H9 (cell line): Measurements from ENCODE around the gene KIF26B. TPM values are rescaled to one million over a fixed set of nuclear protein-coding genes. Genes with fewer than 3 reads are reported as not detected.

Experiments
- DNase-seq: peaks from one replicate; pipeline ENCODE4 v3.0.0-alpha.2; 2017
- H2AFZ ChIP-seq: one replicate; pipeline ENCODE4 v1.6.1; 2013; ENCODE audit warnings: mild to moderate bottlenecking, low read length, control low read depth, moderate library complexity
- H2AK5ac ChIP-seq: 2 replicates; pipeline ENCODE4 v1.6.1; 2013; ENCODE audit warnings: low read length, control low read depth, mixed read lengths; ENCODE audit not compliant: insufficient read length
- H2BK120ac ChIP-seq: one replicate; pipeline ENCODE4 v1.6.1; 2013; ENCODE audit warnings: low read depth, mild to moderate bottlenecking, low read length, control low read depth, inconsistent platforms; ENCODE audit not compliant: poor library complexity, severe bottlenecking
- H2BK12ac ChIP-seq: 2 replicates; pipeline ENCODE4 v1.6.1; 2013; ENCODE audit warnings: low read length, control low read depth, mixed read lengths, low read depth; ENCODE audit not compliant: insufficient read length
- H2BK15ac ChIP-seq: 2 replicates; pipeline ENCODE4 v1.6.1; 2013; ENCODE audit warnings: low read depth, low read length, control low read depth
- H2BK20ac ChIP-seq: one replicate; pipeline ENCODE4 v1.6.1; 2013; ENCODE audit warnings: low read depth, mild to moderate bottlenecking, low read length, control low read depth, inconsistent platforms; ENCODE audit not compliant: poor library complexity, severe bottlenecking
- H2BK5ac ChIP-seq: 2 replicates; pipeline ENCODE4 v1.6.1; 2013; ENCODE audit warnings: low read length, control low read depth, mixed read lengths; ENCODE audit not compliant: insufficient read length
- H3K14ac ChIP-seq: 2 replicates; pipeline ENCODE4 v1.6.1; 2013; ENCODE audit warnings: low read length, control low read depth; ENCODE audit not compliant: insufficient read depth
- H3K18ac ChIP-seq: 2 replicates; pipeline ENCODE4 v1.6.1; 2013; ENCODE audit warnings: low read depth, mild to moderate bottlenecking, mixed read lengths, low read length, control low read depth; ENCODE audit not compliant: insufficient read length
- H3K23ac ChIP-seq: 2 replicates; pipeline ENCODE4 v1.6.1; 2013; ENCODE audit warnings: low read length, control low read depth, mixed read lengths, low read depth; ENCODE audit not compliant: insufficient read length
- H3K23me2 ChIP-seq: 2 replicates; pipeline ENCODE4 v1.6.1; 2013; ENCODE audit warnings: low read depth, mild to moderate bottlenecking, mixed read lengths, low read length, control low read depth; ENCODE audit not compliant: insufficient read length, poor library complexity, severe bottlenecking
- H3K27ac ChIP-seq: 2 replicates; pipeline ENCODE4 v1.5.1; 2013; ENCODE audit warnings: low read length, control low read depth, mixed read lengths, low read depth; ENCODE audit not compliant: insufficient read length
- H3K27me3 ChIP-seq: 2 replicates; pipeline ENCODE4 v1.6.1; 2013; ENCODE audit warnings: low read length, control low read depth, inconsistent platforms; ENCODE audit not compliant: insufficient read depth
- H3K4ac ChIP-seq: 2 replicates; pipeline ENCODE4 v1.6.1; 2013; ENCODE audit warnings: low read depth, mild to moderate bottlenecking, control low read depth, inconsistent platforms, low read length, moderate library complexity
- H3K4me1 ChIP-seq: 2 replicates; pipeline ENCODE4 v1.6.1; 2013; ENCODE audit warnings: low read length, control low read depth, inconsistent platforms; ENCODE audit not compliant: insufficient read depth
- H3K4me2 ChIP-seq: 2 replicates; pipeline ENCODE4 v1.6.1; 2013; ENCODE audit warnings: low read length, control low read depth, mixed read lengths; ENCODE audit not compliant: insufficient read length, insufficient read depth
- H3K56ac ChIP-seq: 2 replicates; pipeline ENCODE4 v1.6.1; 2013; ENCODE audit warnings: low read depth, mild to moderate bottlenecking, mixed read lengths, low read length, control low read depth; ENCODE audit not compliant: insufficient read length
- H3K79me1 ChIP-seq: 2 replicates; pipeline ENCODE4 v1.6.1; 2013; ENCODE audit warnings: low read depth, mild to moderate bottlenecking, moderate library complexity, low read length, control low read depth, inconsistent platforms; ENCODE audit not compliant: insufficient read depth, poor library complexity, severe bottlenecking
- H3K79me2 ChIP-seq: 2 replicates; pipeline ENCODE4 v1.6.1; 2013; ENCODE audit warnings: low read length, control low read depth, inconsistent platforms; ENCODE audit not compliant: insufficient read depth
- H3K9ac ChIP-seq: 2 replicates; pipeline ENCODE4 v1.6.1; 2013; ENCODE audit warnings: low read length, control low read depth, mixed read lengths; ENCODE audit not compliant: insufficient read length; ENCODE audit errors: extremely low read depth
- H3K9me3 ChIP-seq: one replicate; pipeline ENCODE4 v1.6.1; 2013; ENCODE audit warnings: low read depth, low read length, inconsistent platforms; ENCODE audit not compliant: control insufficient read depth
- H3T11ph ChIP-seq: one replicate; pipeline ENCODE4 v1.6.1; 2013; ENCODE audit warnings: mild to moderate bottlenecking, low read length, control low read depth, inconsistent platforms
- H4K20me1 ChIP-seq: one replicate; pipeline ENCODE4 v1.6.1; 2013; ENCODE audit not compliant: control insufficient read depth, insufficient read length, insufficient read depth
- H4K5ac ChIP-seq: 2 replicates; pipeline ENCODE4 v1.6.1; 2013; ENCODE audit warnings: low read depth, mild to moderate bottlenecking, mixed read lengths, low read length, control low read depth; ENCODE audit not compliant: insufficient read length
- H4K8ac ChIP-seq: replicated peaks from 2 replicates; pipeline ENCODE4 v1.6.1; 2013; ENCODE audit warnings: low read length, control low read depth, mixed read lengths, low read depth; ENCODE audit not compliant: insufficient read length
- H4K91ac ChIP-seq: 2 replicates; pipeline ENCODE4 v1.6.1; 2013; ENCODE audit warnings: low read depth, mild to moderate bottlenecking, moderate library complexity, mixed read lengths, low read length, control low read depth; ENCODE audit not compliant: insufficient read length
- H3K27ac Mint-ChIP-seq, 3 experiments: 2 replicates in 2 of 3; 3 replicates in 1 of 3; pipeline ENCODE4 v1.8.0; 2020 to 2021; ENCODE audit warnings: mixed read lengths in 3 of 3, mild to moderate bottlenecking in 1 of 3, moderate library complexity in 1 of 3
- H3K27me3 Mint-ChIP-seq: 2 replicates; pipeline ENCODE4 v1.8.0; 2021; ENCODE audit warnings: low read depth, mild to moderate bottlenecking, moderate library complexity, mixed read lengths
- H3K36me3 Mint-ChIP-seq, 3 experiments: 2 replicates in 2 of 3; 3 replicates in 1 of 3; pipeline ENCODE4 v1.8.0; 2020 to 2021; ENCODE audit warnings: low read depth in 3 of 3, mixed read lengths in 3 of 3; ENCODE audit not compliant: insufficient read depth in 1 of 3
- H3K4me1 Mint-ChIP-seq, 2 experiments: 2 replicates each; pipeline ENCODE4 v1.8.0; 2020; ENCODE audit warnings: mixed read lengths in 2 of 2
- H3K4me3 Mint-ChIP-seq, 2 experiments: 2 replicates in 1 of 2; 3 replicates in 1 of 2; pipeline ENCODE4 v1.8.0; 2020 to 2021; ENCODE audit warnings: mild to moderate bottlenecking in 2 of 2, mixed read lengths in 2 of 2, moderate library complexity in 1 of 2
- H3K9me3 Mint-ChIP-seq, 2 experiments: 2 replicates in 1 of 2; 3 replicates in 1 of 2; pipeline ENCODE4 v1.8.0; 2020; ENCODE audit warnings: mild to moderate bottlenecking in 2 of 2, mixed read lengths in 2 of 2, moderate library complexity in 1 of 2
- CTCF ChIP-seq: fragments of 200-600 bp; sonication (generic); conservative IDR thresholded peaks from 3 replicates; pipeline ENCODE4 v1.8.0; 2021; ENCODE audit warnings: antibody characterized with exemption, mild to moderate bottlenecking
- WGBS: extraction: QIAGEN DNeasy Blood & Tissue Kit; methylation state at CpG from one replicate; pipeline ENCODE4 v1.1.7; 2013; ENCODE audit warnings: missing lambda C conversion rate, low lambda C conversion rate, mixed read lengths; ENCODE audit not compliant: insufficient read length; ENCODE audit errors: extremely low coverage; 5-methylcytosine and 5-hydroxymethylcytosine counted together
- total RNA-seq: library from RNA; stranded (reverse); gene quantifications from 2 replicates; pipeline ENCODE4 v1.2.1, GENCODE V29; 2021

Gene KIF26B
- total RNA-seq, 1 experiment from 2014 or later, result 0.13 TPM

GRCh38 chr1:245688536-245689453 lies 534.0 kb downstream of the KIF26B start:
- no peak overlapping the region for H3T11ph ChIP-seq
- peaks cover 0 to 2% of the 10 kb centered on the region in 2 experiments; a peak in 2 of 4 replicates for H3K4me1 Mint-ChIP-seq
- H4K91ac ChIP-seq, result no peak overlapping the region
- H4K20me1 ChIP-seq, result no peaks in the 10 kb centered on the region
- no peaks in the 10 kb centered on the region for H3K23me2 ChIP-seq
- H2AK5ac ChIP-seq, result no peak overlapping the region
- no peaks in the 10 kb centered on the region for H3K79me1 ChIP-seq
- TF ChIP-seq CTCF, result no peak
- no peak overlapping the region for H3K27ac ChIP-seq
- no peak overlapping the region for H3K4me2 ChIP-seq
- peaks cover 34% of the 10 kb centered on the region for H3K27me3 Mint-ChIP-seq
- no peak overlapping the region for H3K9ac ChIP-seq
- no peak overlapping the region for H3K27ac Mint-ChIP-seq
- H2BK15ac ChIP-seq, result no peak overlapping the region
- no peak overlapping the region; the same call in 1 of the 2 replicates for H3K14ac ChIP-seq
- no peaks in the 10 kb centered on the region for H3K79me2 ChIP-seq
- H2BK12ac ChIP-seq, result no peak overlapping the region
- no peak overlapping the region for H3K4ac ChIP-seq
- H4K5ac ChIP-seq, result no peak overlapping the region
- H3K4me1 ChIP-seq, result no peaks in the 10 kb centered on the region
- H4K8ac ChIP-seq, result no peak overlapping the region
- H3K9me3 Mint-ChIP-seq, result no peaks in the 10 kb centered on the region
- H3K18ac ChIP-seq, result no peak overlapping the region
- WGBS, result no CpG with 5 or more reads among the region's 63 CpGs
- no peak overlapping the region for H2BK120ac ChIP-seq
- H2BK20ac ChIP-seq, result no peak overlapping the region
- H2AFZ ChIP-seq, result no peak overlapping the region
- no peak overlapping the region for H3K23ac ChIP-seq
- peak; percentile 63 for DNase-seq
- no peaks in the 10 kb centered on the region for H3K27me3 ChIP-seq
- no peaks in the 10 kb centered on the region for H3K36me3 Mint-ChIP-seq
- H3K9me3 ChIP-seq, result no peaks in the 10 kb centered on the region
- H3K4me3 Mint-ChIP-seq, result no peak overlapping the region
- H3K56ac ChIP-seq, result no peak overlapping the region
- no peak overlapping the region for H2BK5ac ChIP-seq
